HepG2 (cell line): ENCODE measurements around the gene ARHGEF12. TPM values are rescaled to one million over a fixed set of nuclear protein-coding genes. Genes with fewer than 3 reads are reported as not detected.

Source experiments
- ETV6 ChIP-seq: sonication (generic); formaldehyde crosslinking; conservative IDR thresholded peaks from 2 replicates; pipeline ENCODE4 v1.4.0; 2020; ENCODE audit warnings: missing genetic modification reagents
- HOXD1 ChIP-seq: sonication (generic); formaldehyde crosslinking; IDR thresholded peaks from 2 replicates; pipeline ENCODE4 v1.5.0; 2020; ENCODE audit warnings: missing genetic modification reagents
- KAT2B ChIP-seq: fragments of 150-350 bp; IDR thresholded peaks from 2 replicates; pipeline ENCODE4 v1.6.1; 2014; ENCODE audit warnings: low read depth, low read length, borderline replicate concordance
- MEIS2 ChIP-seq: sonication (generic); formaldehyde crosslinking; IDR thresholded peaks from 2 replicates; pipeline ENCODE4 v1.9.0; 2021; ENCODE audit warnings: mild to moderate bottlenecking, missing genetic modification reagents
- MXI1 ChIP-seq: IDR thresholded peaks from 3 replicates; pipeline ENCODE4 v1.6.1; 2012; ENCODE audit warnings: low read depth, low read length, inconsistent platforms, borderline replicate concordance
- SAFB2 ChIP-seq: sonication (generic); formaldehyde crosslinking; IDR thresholded peaks from 2 replicates; pipeline ENCODE4 v1.5.1; 2020; ENCODE audit warnings: missing genetic modification reagents, low read depth, mild to moderate bottlenecking, borderline replicate concordance
- ZBTB1 ChIP-seq: sonication (generic); formaldehyde crosslinking; IDR thresholded peaks from 2 replicates; pipeline ENCODE4 v1.4.0; 2020; ENCODE audit warnings: missing genetic modification reagents, borderline replicate concordance
- ZBTB7A ChIP-seq: sonication (generic); formaldehyde crosslinking; IDR thresholded peaks from 2 replicates; pipeline ENCODE4 v1.8.0; 2022; ENCODE audit warnings: mild to moderate bottlenecking, missing genetic modification reagents
- ZNF562 ChIP-seq: sonication (generic); formaldehyde crosslinking; IDR thresholded peaks from 2 replicates; pipeline ENCODE4 v1.8.0; 2022; ENCODE audit warnings: missing genetic modification reagents, borderline replicate concordance
- ZNF563 ChIP-seq: sonication (generic); formaldehyde crosslinking; IDR thresholded peaks from 2 replicates; pipeline ENCODE4 v1.8.0; 2022; ENCODE audit warnings: mild to moderate bottlenecking, moderate library complexity, missing genetic modification reagents
- ZNF652 ChIP-seq: IDR thresholded peaks from 2 replicates; pipeline ENCODE4 v1.6.1; 2016; ENCODE audit warnings: low read depth, borderline replicate concordance
- ZSCAN25 ChIP-seq: sonication (generic); formaldehyde crosslinking; IDR thresholded peaks from 2 replicates; pipeline ENCODE4 v1.8.0; 2022; ENCODE audit warnings: mild to moderate bottlenecking, missing genetic modification reagents
- polyA plus RNA-seq, 8 experiments: library from polyadenylated mRNA; depleted of rRNA in 3 of 8; stranded (reverse) in 7 of 8; unstranded in 1 of 8; fragments of >200 nt; fragmentation: Illumina TruSeq in 4 of 8; extraction: Trizol in 4 of 8; gene quantifications; 2 replicates each; pipeline versions ENCODE4 v1.2.1 to v1.2.3, GENCODE V29; 2011 to 2016; ENCODE audit warnings: low read depth in 4 of 8, missing spikeins in 1 of 8, mixed read lengths in 1 of 8; ENCODE audit not compliant: insufficient read depth in 1 of 8
- total RNA-seq, 5 experiments: library from RNA; depleted of rRNA; stranded (reverse); fragments of >200 nt; fragmentation: Illumina TruSeq; extraction: Trizol; gene quantifications; 2 replicates each; pipeline ENCODE4 v1.2.3, GENCODE V29; 2016; ENCODE audit warnings: low read depth in 1 of 5
- TF ChIP-seq, protein P1 (sequence below): sonication (generic); formaldehyde crosslinking; IDR thresholded peaks from 2 replicates; pipeline ENCODE4 v1.5.0; 2020; ENCODE audit warnings: mild to moderate bottlenecking, missing genetic modification reagents, borderline replicate concordance
- TF ChIP-seq, protein P2 (sequence below): sonication (generic); formaldehyde crosslinking; IDR thresholded peaks from 2 replicates; pipeline ENCODE4 v1.9.0; 2022; ENCODE audit warnings: missing genetic modification reagents, mild to moderate bottlenecking, borderline replicate concordance
- TF ChIP-seq, protein P3 (sequence below): sonication (generic); formaldehyde crosslinking; IDR thresholded peaks from 2 replicates; pipeline ENCODE4 v1.4.0; 2020; ENCODE audit warnings: missing genetic modification reagents
- TF ChIP-seq, protein P4 (sequence below): sonication (generic); formaldehyde crosslinking; IDR thresholded peaks from 2 replicates; pipeline ENCODE4 v1.5.0; 2020; ENCODE audit warnings: missing genetic modification reagents

ARHGEF12 gene
- total and polyA plus RNA-seq, 2 of the 13 experiments (the other 11 are each of a cell fraction or from before 2014, with no cell fraction given) = 17.9 to 54.4 TPM

DNA sequence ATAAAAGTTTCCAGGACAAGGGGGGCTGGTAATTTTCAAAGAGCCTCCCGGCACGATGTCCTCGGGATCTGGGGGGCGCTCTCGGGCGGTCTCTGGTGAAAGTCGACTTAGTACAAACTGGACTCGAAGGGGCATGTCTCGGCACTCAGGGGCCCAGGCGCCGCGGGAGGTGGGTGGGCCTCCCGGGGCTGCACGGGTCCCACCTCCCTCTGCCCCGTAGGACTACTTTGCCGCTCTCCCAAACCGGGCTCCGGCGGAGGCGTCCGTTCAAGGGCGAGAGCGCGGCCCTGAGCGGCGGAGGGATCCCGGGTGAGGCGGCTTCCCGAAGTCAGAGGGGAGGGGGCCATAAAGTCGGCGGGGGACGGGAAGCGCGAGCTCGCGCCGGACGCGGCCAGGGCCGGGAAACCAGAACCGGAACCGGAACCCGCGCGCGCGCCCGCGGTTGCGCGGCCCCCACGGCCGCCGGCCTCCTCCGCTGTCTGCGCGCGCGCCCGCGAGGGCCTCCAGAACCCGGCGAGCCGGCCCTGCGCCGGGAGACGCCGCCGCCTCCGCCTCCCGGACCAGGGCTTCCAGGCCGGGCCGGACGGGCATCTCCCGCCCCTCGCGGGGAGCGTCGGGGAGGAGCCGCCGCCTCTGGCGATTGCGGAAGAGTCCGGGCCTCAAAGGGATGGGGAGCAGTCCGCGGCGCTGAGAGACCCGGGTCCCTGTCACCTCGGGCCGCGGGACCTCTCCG, at the start of gene ARHGEF12 (continued):
- TF ChIP-seq, protein P1, sequence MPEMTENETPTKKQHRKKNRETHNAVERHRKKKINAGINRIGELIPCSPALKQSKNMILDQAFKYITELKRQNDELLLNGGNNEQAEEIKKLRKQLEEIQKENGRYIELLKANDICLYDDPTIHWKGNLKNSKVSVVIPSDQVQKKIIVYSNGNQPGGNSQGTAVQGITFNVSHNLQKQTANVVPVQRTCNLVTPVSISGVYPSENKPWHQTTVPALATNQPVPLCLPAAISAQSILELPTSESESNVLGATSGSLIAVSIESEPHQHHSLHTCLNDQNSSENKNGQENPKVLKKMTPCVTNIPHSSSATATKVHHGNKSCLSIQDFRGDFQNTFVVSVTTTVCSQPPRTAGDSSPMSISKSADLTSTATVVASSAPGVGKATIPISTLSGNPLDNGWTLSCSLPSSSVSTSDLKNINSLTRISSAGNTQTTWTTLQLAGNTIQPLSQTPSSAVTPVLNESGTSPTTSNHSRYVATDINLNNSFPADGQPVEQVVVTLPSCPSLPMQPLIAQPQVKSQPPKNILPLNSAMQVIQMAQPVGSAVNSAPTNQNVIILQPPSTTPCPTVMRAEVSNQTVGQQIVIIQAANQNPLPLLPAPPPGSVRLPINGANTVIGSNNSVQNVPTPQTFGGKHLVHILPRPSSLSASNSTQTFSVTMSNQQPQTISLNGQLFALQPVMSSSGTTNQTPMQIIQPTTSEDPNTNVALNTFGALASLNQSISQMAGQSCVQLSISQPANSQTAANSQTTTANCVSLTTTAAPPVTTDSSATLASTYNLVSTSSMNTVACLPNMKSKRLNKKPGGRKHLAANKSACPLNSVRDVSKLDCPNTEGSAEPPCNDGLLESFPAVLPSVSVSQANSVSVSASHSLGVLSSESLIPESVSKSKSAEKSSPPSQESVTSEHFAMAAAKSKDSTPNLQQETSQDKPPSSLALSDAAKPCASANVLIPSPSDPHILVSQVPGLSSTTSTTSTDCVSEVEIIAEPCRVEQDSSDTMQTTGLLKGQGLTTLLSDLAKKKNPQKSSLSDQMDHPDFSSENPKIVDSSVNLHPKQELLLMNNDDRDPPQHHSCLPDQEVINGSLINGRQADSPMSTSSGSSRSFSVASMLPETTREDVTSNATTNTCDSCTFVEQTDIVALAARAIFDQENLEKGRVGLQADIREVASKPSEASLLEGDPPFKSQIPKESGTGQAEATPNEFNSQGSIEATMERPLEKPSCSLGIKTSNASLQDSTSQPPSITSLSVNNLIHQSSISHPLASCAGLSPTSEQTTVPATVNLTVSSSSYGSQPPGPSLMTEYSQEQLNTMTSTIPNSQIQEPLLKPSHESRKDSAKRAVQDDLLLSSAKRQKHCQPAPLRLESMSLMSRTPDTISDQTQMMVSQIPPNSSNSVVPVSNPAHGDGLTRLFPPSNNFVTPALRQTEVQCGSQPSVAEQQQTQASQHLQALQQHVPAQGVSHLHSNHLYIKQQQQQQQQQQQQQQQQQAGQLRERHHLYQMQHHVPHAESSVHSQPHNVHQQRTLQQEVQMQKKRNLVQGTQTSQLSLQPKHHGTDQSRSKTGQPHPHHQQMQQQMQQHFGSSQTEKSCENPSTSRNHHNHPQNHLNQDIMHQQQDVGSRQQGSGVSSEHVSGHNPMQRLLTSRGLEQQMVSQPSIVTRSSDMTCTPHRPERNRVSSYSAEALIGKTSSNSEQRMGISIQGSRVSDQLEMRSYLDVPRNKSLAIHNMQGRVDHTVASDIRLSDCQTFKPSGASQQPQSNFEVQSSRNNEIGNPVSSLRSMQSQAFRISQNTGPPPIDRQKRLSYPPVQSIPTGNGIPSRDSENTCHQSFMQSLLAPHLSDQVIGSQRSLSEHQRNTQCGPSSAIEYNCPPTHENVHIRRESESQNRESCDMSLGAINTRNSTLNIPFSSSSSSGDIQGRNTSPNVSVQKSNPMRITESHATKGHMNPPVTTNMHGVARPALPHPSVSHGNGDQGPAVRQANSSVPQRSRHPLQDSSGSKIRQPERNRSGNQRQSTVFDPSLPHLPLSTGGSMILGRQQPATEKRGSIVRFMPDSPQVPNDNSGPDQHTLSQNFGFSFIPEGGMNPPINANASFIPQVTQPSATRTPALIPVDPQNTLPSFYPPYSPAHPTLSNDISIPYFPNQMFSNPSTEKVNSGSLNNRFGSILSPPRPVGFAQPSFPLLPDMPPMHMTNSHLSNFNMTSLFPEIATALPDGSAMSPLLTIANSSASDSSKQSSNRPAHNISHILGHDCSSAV (CRISPR knock-in tag) = no peak
- peak; percentile 30; the same call in 1 of the 2 replicates for TF ChIP-seq ETV6
- TF ChIP-seq ZNF652 (CRISPR knock-in tag) = no peak
- TF ChIP-seq MEIS2 = peak; percentile 61
- TF ChIP-seq, protein P2, sequence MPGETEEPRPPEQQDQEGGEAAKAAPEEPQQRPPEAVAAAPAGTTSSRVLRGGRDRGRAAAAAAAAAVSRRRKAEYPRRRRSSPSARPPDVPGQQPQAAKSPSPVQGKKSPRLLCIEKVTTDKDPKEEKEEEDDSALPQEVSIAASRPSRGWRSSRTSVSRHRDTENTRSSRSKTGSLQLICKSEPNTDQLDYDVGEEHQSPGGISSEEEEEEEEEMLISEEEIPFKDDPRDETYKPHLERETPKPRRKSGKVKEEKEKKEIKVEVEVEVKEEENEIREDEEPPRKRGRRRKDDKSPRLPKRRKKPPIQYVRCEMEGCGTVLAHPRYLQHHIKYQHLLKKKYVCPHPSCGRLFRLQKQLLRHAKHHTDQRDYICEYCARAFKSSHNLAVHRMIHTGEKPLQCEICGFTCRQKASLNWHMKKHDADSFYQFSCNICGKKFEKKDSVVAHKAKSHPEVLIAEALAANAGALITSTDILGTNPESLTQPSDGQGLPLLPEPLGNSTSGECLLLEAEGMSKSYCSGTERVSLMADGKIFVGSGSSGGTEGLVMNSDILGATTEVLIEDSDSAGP (CRISPR knock-in tag) = peak; percentile 90
- no peak; the same call in 1 of the 2 replicates for TF ChIP-seq ZNF562 (CRISPR knock-in tag)
- TF ChIP-seq ZBTB1 = no peak
- TF ChIP-seq ZNF563 (CRISPR knock-in tag) = peak; percentile 47; the same call in 1 of the 2 replicates
- no peak; the same call in 2 of the 3 replicates for TF ChIP-seq MXI1
- TF ChIP-seq, protein P3, sequence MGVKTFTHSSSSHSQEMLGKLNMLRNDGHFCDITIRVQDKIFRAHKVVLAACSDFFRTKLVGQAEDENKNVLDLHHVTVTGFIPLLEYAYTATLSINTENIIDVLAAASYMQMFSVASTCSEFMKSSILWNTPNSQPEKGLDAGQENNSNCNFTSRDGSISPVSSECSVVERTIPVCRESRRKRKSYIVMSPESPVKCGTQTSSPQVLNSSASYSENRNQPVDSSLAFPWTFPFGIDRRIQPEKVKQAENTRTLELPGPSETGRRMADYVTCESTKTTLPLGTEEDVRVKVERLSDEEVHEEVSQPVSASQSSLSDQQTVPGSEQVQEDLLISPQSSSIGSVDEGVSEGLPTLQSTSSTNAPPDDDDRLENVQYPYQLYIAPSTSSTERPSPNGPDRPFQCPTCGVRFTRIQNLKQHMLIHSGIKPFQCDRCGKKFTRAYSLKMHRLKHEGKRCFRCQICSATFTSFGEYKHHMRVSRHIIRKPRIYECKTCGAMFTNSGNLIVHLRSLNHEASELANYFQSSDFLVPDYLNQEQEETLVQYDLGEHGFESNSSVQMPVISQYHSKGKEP = no peak
- TF ChIP-seq KAT2B = no peak
- TF ChIP-seq HOXD1 (CRISPR knock-in tag) = no peak
- peak; percentile 28; the same call in 1 of the 2 replicates for TF ChIP-seq SAFB2
- 0 out of 2 replicates have a peak, but pooled peaks have one; percentile 69 for TF ChIP-seq ZBTB7A (CRISPR knock-in tag)
- TF ChIP-seq, protein P4, sequence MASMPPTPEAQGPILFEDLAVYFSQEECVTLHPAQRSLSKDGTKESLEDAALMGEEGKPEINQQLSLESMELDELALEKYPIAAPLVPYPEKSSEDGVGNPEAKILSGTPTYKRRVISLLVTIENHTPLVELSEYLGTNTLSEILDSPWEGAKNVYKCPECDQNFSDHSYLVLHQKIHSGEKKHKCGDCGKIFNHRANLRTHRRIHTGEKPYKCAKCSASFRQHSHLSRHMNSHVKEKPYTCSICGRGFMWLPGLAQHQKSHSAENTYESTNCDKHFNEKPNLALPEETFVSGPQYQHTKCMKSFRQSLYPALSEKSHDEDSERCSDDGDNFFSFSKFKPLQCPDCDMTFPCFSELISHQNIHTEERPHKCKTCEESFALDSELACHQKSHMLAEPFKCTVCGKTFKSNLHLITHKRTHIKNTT (CRISPR knock-in tag) = no peak
- 0 out of 2 replicates have a peak, but pooled peaks have one; percentile 20 for TF ChIP-seq ZSCAN25 (CRISPR knock-in tag)
